HepG2 (cell line): ENCODE results near the gene GALNTL6. TPM values are rescaled to one million over a fixed set of nuclear protein-coding genes. Genes with fewer than 3 reads are reported as not detected.

Experiments
- ATAC-seq: fragments of 200-7000 bp; cut with Tn5 transposase; 3 replicates; pipeline ENCODE4 v1.9.1; 2020; ENCODE audit warnings: mild to moderate bottlenecking, moderate library complexity
- BruUV-seq: library from RNA; stranded (reverse); fragments of 400-500 nt; replicated peaks from 2 replicates; lab custom pipeline; 2021; lab: Mats Ljungman, UMichigan
- CTCF ChIA-PET: fragments of 300-600 bp; formaldehyde crosslinking; extraction: SDS; loops from one replicate; lab custom pipeline; 2021; ENCODE audit warnings: low total read pairs, inconsistent platforms, low intra/inter-chr PET ratio; lab: Yijun Ruan, JAX
- POLR2A ChIA-PET: fragments of 350-600 bp; sonication (Branson Sonifier 250); formaldehyde crosslinking; loops from one replicate; lab custom pipeline; 2020; ENCODE audit warnings: antibody characterized with exemption, inconsistent platforms; lab: Yijun Ruan, JAX
- DNase-seq: peaks from one replicate; pipeline ENCODE4 v3.0.0-alpha.2; 2015; ENCODE audit warnings: low spot score
- FAIRE-seq: peaks from 3 replicates; lab custom pipeline; 2011; peaks lifted over from hg19 to GRCh38; lab: Jason Lieb, UNC
- H2AFZ ChIP-seq: one replicate; pipeline ENCODE4 v1.6.1; 2011; ENCODE audit warnings: low read length, inconsistent platforms
- H3K27ac ChIP-seq: fragments of 300-600 bp; 3 replicates; pipeline ENCODE4 v1.8.0; 2011; ENCODE audit warnings: mixed run types, mild to moderate bottlenecking, mixed read lengths, low read length, inconsistent platforms; ENCODE audit not compliant: insufficient read depth; ENCODE audit errors: extremely low read length
- H3K27me3 ChIP-seq, 2 experiments: fragments of 200-600 bp in 1 of 2; 2 replicates in 1 of 2; 3 replicates in 1 of 2; pipeline versions ENCODE4 v1.6.0 to v1.8.0; 2011; ENCODE audit warnings: low read length in 2 of 2, mild to moderate bottlenecking in 2 of 2, moderate library complexity in 2 of 2, inconsistent platforms in 1 of 2; ENCODE audit not compliant: insufficient read depth in 2 of 2, control insufficient read depth in 1 of 2
- H3K36me3 ChIP-seq, 2 experiments: fragments of 200-600 bp in 1 of 2; replicated peaks in 1 of 2; 2 replicates in 1 of 2; 3 replicates in 1 of 2; pipeline versions ENCODE4 v1.5.1 to v1.8.0; 2011; ENCODE audit warnings: low read length in 2 of 2, inconsistent platforms in 1 of 2; ENCODE audit not compliant: insufficient read depth in 2 of 2, control insufficient read depth in 1 of 2
- H3K4me1 ChIP-seq: 2 replicates; pipeline ENCODE4 v1.5.1; 2012; ENCODE audit warnings: low read length, inconsistent platforms; ENCODE audit not compliant: insufficient read depth
- H3K4me2 ChIP-seq: 2 replicates; pipeline ENCODE4 v1.6.0; 2011; ENCODE audit warnings: low read depth, low read length, inconsistent platforms
- H3K4me3 ChIP-seq, 3 experiments: fragments of 200-600 bp in 1 of 3; sonication (generic), shearing (Covaris generic) in 1 of 3; replicated peaks in 1 of 3; 2 replicates each; pipeline ENCODE4 v1.5.1; 2011 to 2016; ENCODE audit warnings: low read length in 3 of 3, inconsistent platforms in 2 of 3, low read depth in 2 of 3, mild to moderate bottlenecking in 2 of 3, control low read depth in 1 of 3, mixed read lengths in 1 of 3; ENCODE audit not compliant: insufficient read depth in 1 of 3
- H3K79me2 ChIP-seq: one replicate; pipeline ENCODE4 v1.6.1; 2011; ENCODE audit warnings: low read length, inconsistent platforms; ENCODE audit not compliant: insufficient read depth
- H3K9ac ChIP-seq: 2 replicates; pipeline ENCODE4 v1.6.0; 2011; ENCODE audit warnings: mild to moderate bottlenecking, low read depth, low read length, inconsistent platforms; ENCODE audit not compliant: insufficient read depth
- H3K9me3 ChIP-seq: 2 replicates; pipeline ENCODE4 v1.5.1; 2012; ENCODE audit warnings: mild to moderate bottlenecking, low read length
- H4K20me1 ChIP-seq: 2 replicates; pipeline ENCODE4 v1.6.0; 2011; ENCODE audit warnings: inconsistent platforms, mild to moderate bottlenecking, low read length, moderate library complexity; ENCODE audit not compliant: insufficient read depth
- BORCS8-MEF2B ChIP-seq: sonication (generic); formaldehyde crosslinking; IDR thresholded peaks from 2 replicates; pipeline ENCODE4 v1.8.0; 2022; ENCODE audit warnings: mild to moderate bottlenecking, missing genetic modification reagents
- GABPA ChIP-seq, 2 experiments: IDR thresholded peaks; 2 replicates each; pipeline ENCODE4 v1.6.1; 2011 to 2016; ENCODE audit warnings: low read depth in 2 of 2, low read length in 1 of 2, missing biosample characterization in 1 of 2, missing genetic modification characterization in 1 of 2
- JUNB ChIP-seq: sonication (generic); formaldehyde crosslinking; IDR thresholded peaks from 2 replicates; pipeline ENCODE4 v1.8.0; 2022; ENCODE audit warnings: missing genetic modification reagents, mild to moderate bottlenecking, borderline replicate concordance
- KLF11 ChIP-seq: IDR thresholded peaks from 2 replicates; pipeline ENCODE4 v1.6.1; 2016; ENCODE audit warnings: missing compliant biosample characterization
- MAF1 ChIP-seq: sonication (generic); formaldehyde crosslinking; IDR thresholded peaks from 2 replicates; pipeline ENCODE4 v1.5.0; 2020; ENCODE audit warnings: missing genetic modification reagents, borderline replicate concordance
- MAFG ChIP-seq: sonication (generic); formaldehyde crosslinking; IDR thresholded peaks from 2 replicates; pipeline ENCODE4 v1.5.1; 2020; ENCODE audit warnings: mild to moderate bottlenecking, missing genetic modification reagents
- SALL2 ChIP-seq: sonication (generic); formaldehyde crosslinking; IDR thresholded peaks from 2 replicates; pipeline ENCODE4 v1.8.1; 2023; ENCODE audit warnings: mild to moderate bottlenecking, missing genetic modification reagents, inconsistent platforms
- TARDBP ChIP-seq: sonication (generic); formaldehyde crosslinking; IDR thresholded peaks from 2 replicates; pipeline ENCODE4 v1.8.0; 2022; ENCODE audit warnings: mild to moderate bottlenecking, missing genetic modification reagents
- THYN1 ChIP-seq: sonication (generic); formaldehyde crosslinking; IDR thresholded peaks from 2 replicates; pipeline ENCODE4 v1.8.1; 2023; ENCODE audit warnings: low read depth, mild to moderate bottlenecking, moderate library complexity, missing genetic modification reagents, borderline replicate concordance
- YEATS4 ChIP-seq: sonication (generic); formaldehyde crosslinking; IDR thresholded peaks from 2 replicates; pipeline ENCODE4 v1.4.0; 2020; ENCODE audit warnings: missing genetic modification reagents, borderline replicate concordance
- ZNF224 ChIP-seq: sonication (generic); formaldehyde crosslinking; IDR thresholded peaks from 2 replicates; pipeline ENCODE4 v1.5.0; 2020; ENCODE audit warnings: mild to moderate bottlenecking, missing genetic modification reagents
- ZNF883 ChIP-seq: sonication (generic); formaldehyde crosslinking; IDR thresholded peaks from 2 replicates; pipeline ENCODE4 v1.5.1; 2020; ENCODE audit warnings: mild to moderate bottlenecking, missing genetic modification reagents; ENCODE audit errors: not compliant biosample characterization
- WGBS: methylation state at CpG from one replicate; pipeline ENCODE4 v1.1.6; 2017; ENCODE audit warnings: low lambda C conversion rate; 5-methylcytosine and 5-hydroxymethylcytosine counted together
- in situ Hi-C: cut with HindIII; loops from 2 replicates; pipeline ENCODE4 v1.10.0; 2017; ENCODE audit warnings: low pct_unique_long_range_greater_than_20kb; ENCODE audit not compliant: extremely low pct_ligation_motif_present
- intact Hi-C: fragments of 100-400 bp; cut with micrococcal nuclease; formaldehyde crosslinking; loops from one replicate; pipeline ENCODE4 v1.10.0; 2022; ENCODE audit not compliant: unreplicated experiment
- polyA plus RNA-seq, 8 experiments: library from polyadenylated mRNA; depleted of rRNA in 3 of 8; stranded (reverse) in 7 of 8; unstranded in 1 of 8; fragments of >200 nt; fragmentation: Illumina TruSeq in 4 of 8; extraction: Trizol in 4 of 8; gene quantifications; 2 replicates each; pipeline versions ENCODE4 v1.2.1 to v1.2.3, GENCODE V29; 2011 to 2016; ENCODE audit warnings: low read depth in 4 of 8, missing spikeins in 1 of 8, mixed read lengths in 1 of 8; ENCODE audit not compliant: insufficient read depth in 1 of 8
- total RNA-seq, 5 experiments: library from RNA; depleted of rRNA; stranded (reverse); fragments of >200 nt; fragmentation: Illumina TruSeq; extraction: Trizol; gene quantifications; 2 replicates each; pipeline ENCODE4 v1.2.3, GENCODE V29; 2016; ENCODE audit warnings: low read depth in 1 of 5
- TF ChIP-seq, protein P1 (sequence below): sonication (generic); formaldehyde crosslinking; IDR thresholded peaks from 2 replicates; pipeline ENCODE4 v1.5.0; 2020; ENCODE audit warnings: mild to moderate bottlenecking, low read depth, missing genetic modification reagents, borderline replicate concordance
- TF ChIP-seq, protein P2 (sequence below): sonication (generic); formaldehyde crosslinking; IDR thresholded peaks from 2 replicates; pipeline ENCODE4 v1.4.0; 2020; ENCODE audit warnings: mild to moderate bottlenecking, missing genetic modification reagents
- TF ChIP-seq, protein P3 (sequence below): sonication (generic); formaldehyde crosslinking; IDR thresholded peaks from 2 replicates; pipeline ENCODE4 v1.4.0; 2020; ENCODE audit warnings: missing genetic modification reagents, borderline replicate concordance

GALNTL6 gene
- total and polyA plus RNA-seq, 2 of the 13 experiments (the other 11 are each of a cell fraction or from before 2014, with no cell fraction given): not detected

DNA sequence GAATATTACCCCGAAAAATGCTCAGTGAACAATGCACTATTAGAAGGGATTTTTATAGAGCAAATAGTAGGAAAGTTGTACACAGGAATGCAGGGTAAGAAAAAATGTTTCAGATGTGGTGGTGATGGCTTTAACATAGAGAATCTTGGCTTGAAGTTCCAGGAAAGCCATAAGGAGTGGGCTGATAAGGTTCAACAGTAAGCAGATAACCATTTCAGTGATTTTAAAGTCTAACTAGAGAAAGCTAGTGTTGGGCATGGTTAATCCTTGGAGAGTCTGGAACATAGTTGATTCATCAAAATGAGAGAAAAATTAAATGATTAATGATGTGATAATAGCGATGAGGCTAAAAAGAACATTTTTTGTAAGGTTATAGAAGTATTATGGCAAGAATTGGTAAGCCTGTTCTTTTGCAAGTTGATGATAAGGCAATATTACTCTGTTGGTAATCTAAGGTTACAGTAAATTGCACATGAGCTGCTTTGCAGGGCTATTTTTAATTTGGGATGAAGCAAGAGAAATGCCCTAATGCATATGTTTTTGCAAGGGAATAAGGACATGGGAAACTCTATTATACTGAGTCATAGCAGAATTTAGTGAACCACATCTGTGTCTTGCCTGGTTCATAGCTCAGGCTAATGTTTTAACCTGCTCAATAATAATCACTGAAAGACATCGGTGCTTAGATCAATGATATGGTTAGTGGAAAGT is 44.3 kb downstream of the GALNTL6 start (continued):
- TF ChIP-seq JUNB (no peak), TARDBP (CRISPR knock-in tag) (no peak), GABPA (IDR thresholded peaks at IDR 0.05; ENCODE audit: low read depth, low read length) (no peak), GABPA (CRISPR knock-in tag; IDR thresholded peaks at IDR 0.05; ENCODE audit: low read depth) (no peak)

DNA sequence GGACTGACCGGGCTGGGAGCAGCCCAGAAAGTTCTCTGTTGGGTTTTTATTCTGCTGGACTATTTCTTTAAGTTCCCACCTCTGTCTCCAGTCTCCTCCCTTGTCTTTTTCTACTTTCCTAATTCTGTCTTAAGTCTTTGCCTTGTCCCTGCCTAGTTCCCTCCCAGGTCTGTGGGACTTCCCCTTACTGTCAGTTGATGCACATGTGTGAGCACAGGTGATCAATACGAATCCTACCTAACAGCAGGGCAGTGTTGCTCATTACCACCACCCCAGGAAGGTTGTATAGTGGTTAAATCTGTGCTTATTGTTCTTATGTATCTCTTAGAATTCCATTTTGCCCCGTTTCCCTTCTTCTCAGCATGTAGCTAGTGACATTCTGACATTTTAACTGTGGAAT is 62.1 kb downstream of the GALNTL6 start:
- Histone ChIP-seq H3K4me1 (no peaks in the 10 kb centered on the region), H3K4me3 (no peak overlapping the region), H2AFZ (no peak overlapping the region), H3K27ac (no peak overlapping the region), H3K9ac (no peak overlapping the region), H4K20me1 (no peaks in the 10 kb centered on the region), H3K9me3 (no peaks in the 10 kb centered on the region), H3K36me3 (no peaks in the 10 kb centered on the region), H3K79me2 (no peaks in the 10 kb centered on the region), H3K4me2 (no peak overlapping the region), H3K27me3 (no peaks in the 10 kb centered on the region)
- in situ Hi-C loops (no loop called here), intact Hi-C loops (no loop called here)
- FAIRE-seq: no peak
- ATAC-seq: no peak
- BruUV-seq: no TSS peak
- ChIA-PET CTCF (no interaction called here), POLR2A (no interaction called here)
- TF ChIP-seq SALL2 (CRISPR knock-in tag) (no peak), ZNF224 (no peak), KLF11 (CRISPR knock-in tag) (no peak), ZNF883 (CRISPR knock-in tag) (no peak), BORCS8-MEF2B (no peak), MAF1 (no peak), MAFG (no peak), YEATS4 (no peak), THYN1 (CRISPR knock-in tag) (no peak)
- TF ChIP-seq, protein P1, sequence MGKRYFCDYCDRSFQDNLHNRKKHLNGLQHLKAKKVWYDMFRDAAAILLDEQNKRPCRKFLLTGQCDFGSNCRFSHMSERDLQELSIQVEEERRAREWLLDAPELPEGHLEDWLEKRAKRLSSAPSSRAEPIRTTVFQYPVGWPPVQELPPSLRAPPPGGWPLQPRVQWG (CRISPR knock-in tag): no peak
- TF ChIP-seq, protein P2, sequence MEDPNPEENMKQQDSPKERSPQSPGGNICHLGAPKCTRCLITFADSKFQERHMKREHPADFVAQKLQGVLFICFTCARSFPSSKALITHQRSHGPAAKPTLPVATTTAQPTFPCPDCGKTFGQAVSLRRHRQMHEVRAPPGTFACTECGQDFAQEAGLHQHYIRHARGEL (CRISPR knock-in tag): no peak
- TF ChIP-seq, protein P3, sequence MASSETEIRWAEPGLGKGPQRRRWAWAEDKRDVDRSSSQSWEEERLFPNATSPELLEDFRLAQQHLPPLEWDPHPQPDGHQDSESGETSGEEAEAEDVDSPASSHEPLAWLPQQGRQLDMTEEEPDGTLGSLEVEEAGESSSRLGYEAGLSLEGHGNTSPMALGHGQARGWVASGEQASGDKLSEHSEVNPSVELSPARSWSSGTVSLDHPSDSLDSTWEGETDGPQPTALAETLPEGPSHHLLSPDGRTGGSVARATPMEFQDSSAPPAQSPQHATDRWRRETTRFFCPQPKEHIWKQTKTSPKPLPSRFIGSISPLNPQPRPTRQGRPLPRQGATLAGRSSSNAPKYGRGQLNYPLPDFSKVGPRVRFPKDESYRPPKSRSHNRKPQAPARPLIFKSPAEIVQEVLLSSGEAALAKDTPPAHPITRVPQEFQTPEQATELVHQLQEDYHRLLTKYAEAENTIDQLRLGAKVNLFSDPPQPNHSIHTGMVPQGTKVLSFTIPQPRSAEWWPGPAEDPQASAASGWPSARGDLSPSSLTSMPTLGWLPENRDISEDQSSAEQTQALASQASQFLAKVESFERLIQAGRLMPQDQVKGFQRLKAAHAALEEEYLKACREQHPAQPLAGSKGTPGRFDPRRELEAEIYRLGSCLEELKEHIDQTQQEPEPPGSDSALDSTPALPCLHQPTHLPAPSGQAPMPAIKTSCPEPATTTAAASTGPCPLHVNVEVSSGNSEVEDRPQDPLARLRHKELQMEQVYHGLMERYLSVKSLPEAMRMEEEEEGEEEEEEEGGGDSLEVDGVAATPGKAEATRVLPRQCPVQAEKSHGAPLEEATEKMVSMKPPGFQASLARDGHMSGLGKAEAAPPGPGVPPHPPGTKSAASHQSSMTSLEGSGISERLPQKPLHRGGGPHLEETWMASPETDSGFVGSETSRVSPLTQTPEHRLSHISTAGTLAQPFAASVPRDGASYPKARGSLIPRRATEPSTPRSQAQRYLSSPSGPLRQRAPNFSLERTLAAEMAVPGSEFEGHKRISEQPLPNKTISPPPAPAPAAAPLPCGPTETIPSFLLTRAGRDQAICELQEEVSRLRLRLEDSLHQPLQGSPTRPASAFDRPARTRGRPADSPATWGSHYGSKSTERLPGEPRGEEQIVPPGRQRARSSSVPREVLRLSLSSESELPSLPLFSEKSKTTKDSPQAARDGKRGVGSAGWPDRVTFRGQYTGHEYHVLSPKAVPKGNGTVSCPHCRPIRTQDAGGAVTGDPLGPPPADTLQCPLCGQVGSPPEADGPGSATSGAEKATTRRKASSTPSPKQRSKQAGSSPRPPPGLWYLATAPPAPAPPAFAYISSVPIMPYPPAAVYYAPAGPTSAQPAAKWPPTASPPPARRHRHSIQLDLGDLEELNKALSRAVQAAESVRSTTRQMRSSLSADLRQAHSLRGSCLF (CRISPR knock-in tag): no peak
- 0% methylated on average over 3 of the region's 3 CpGs for WGBS
- DNase-seq: no peak
